ENCODE measurements around the gene NPFFR1. TPM values are rescaled to one million over a fixed set of nuclear protein-coding genes. Genes with fewer than 3 reads are reported as not detected.
"Not testable (repeated sequence)": the region's sequence is repeated elsewhere in the genome, so short reads cannot be mapped to it uniquely, and the experiment has no call there.

The NPFFR1 gene
- total and polyA plus RNA-seq, 2 donors, result 0.05 to 0.21 TPM

GRCh38 chr10:70256463-70256862 lies 27.3 kb downstream of the NPFFR1 start:
- Histone ChIP-seq H3K4me1 (ENCODE audit: control insufficient read depth in 2 of 2, insufficient read depth in 2 of 2, low read length in 2 of 2) (peaks cover 6 to 10% of the 10 kb centered on the region in 2 donors), H3K27me3 (ENCODE audit: control insufficient read depth in 2 of 2, insufficient read depth in 1 of 2, low read length in 1 of 2) (peaks cover 27 to 70% of the 10 kb centered on the region in 2 donors), H3K27ac (ENCODE audit: low read depth in 1 of 2, low read length in 1 of 2) (no peak overlapping the region), H3K36me3 (ENCODE audit: control insufficient read depth in 2 of 2, insufficient read depth in 2 of 2, low read length in 1 of 2) (no peaks in the 10 kb centered on the region), H3K4me3 (ENCODE audit: low read length in 2 of 2) (no peak overlapping the region), H3K9me3 (ENCODE audit: control insufficient read depth in 2 of 2, insufficient read depth in 1 of 2, low read length in 1 of 2) (peaks cover 0 to 3% of the 10 kb centered on the region in 2 donors)
- WGBS, result 76% methylated on average over 2 of the region's 2 CpGs
- DNase-seq (ENCODE audit: low read depth in 6 of 9, low spot score in 9 of 9), result no peak

GRCh38 chr10:70255329-70256299 lies 28.2 kb downstream of the NPFFR1 start:
- peak in 2 of 9 donors; percentile 23 to 38 for DNase-seq (ENCODE audit: low read depth in 6 of 9, low spot score in 9 of 9)
- H3K4me1 ChIP-seq (ENCODE audit: control insufficient read depth in 2 of 2, insufficient read depth in 2 of 2, low read length in 2 of 2), result peaks cover 6 to 10% of the 10 kb centered on the region in 2 donors
- no peak overlapping the region for H3K27ac ChIP-seq (ENCODE audit: low read depth in 1 of 2, low read length in 1 of 2)
- 6% methylated on average over 73 of the region's 73 CpGs for WGBS
- H3K36me3 ChIP-seq (ENCODE audit: control insufficient read depth in 2 of 2, insufficient read depth in 2 of 2, low read length in 1 of 2), result no peaks in the 10 kb centered on the region
- H3K4me3 ChIP-seq (ENCODE audit: low read length in 2 of 2), result peak overlapping the region in 1 of 2 donors; percentile 18
- peaks cover 0 to 5% of the 10 kb centered on the region in 2 donors for H3K9me3 ChIP-seq (ENCODE audit: control insufficient read depth in 2 of 2, insufficient read depth in 1 of 2, low read length in 1 of 2)
- peaks cover 27 to 75% of the 10 kb centered on the region in 2 donors for H3K27me3 ChIP-seq (ENCODE audit: control insufficient read depth in 2 of 2, insufficient read depth in 1 of 2, low read length in 1 of 2)

- 40% methylated on average over 40 of the region's 40 CpGs for WGBS
- DNase-seq (ENCODE audit: low read depth in 6 of 9, low spot score in 9 of 9), result no peak
- peaks cover 6 to 10% of the 10 kb centered on the region in 2 donors for H3K4me1 ChIP-seq (ENCODE audit: control insufficient read depth in 2 of 2, insufficient read depth in 2 of 2, low read length in 2 of 2)
- peaks cover 27 to 68% of the 10 kb centered on the region in 2 donors for H3K27me3 ChIP-seq (ENCODE audit: control insufficient read depth in 2 of 2, insufficient read depth in 1 of 2, low read length in 1 of 2)
- H3K27ac ChIP-seq (ENCODE audit: low read depth in 1 of 2, low read length in 1 of 2), result no peak overlapping the region
- H3K36me3 ChIP-seq (ENCODE audit: control insufficient read depth in 2 of 2, insufficient read depth in 2 of 2, low read length in 1 of 2), result no peaks in the 10 kb centered on the region
- H3K9me3 ChIP-seq (ENCODE audit: control insufficient read depth in 2 of 2, insufficient read depth in 1 of 2, low read length in 1 of 2), result peaks cover 0 to 5% of the 10 kb centered on the region in 2 donors
- H3K4me3 ChIP-seq (ENCODE audit: low read length in 2 of 2), result peak overlapping the region in 1 of 2 donors; percentile 18
Measured at GRCh38 chr10:70254778-70255328, 29.0 kb downstream of the NPFFR1 start.

GRCh38 chr10:70253878-70254765 lies 29.7 kb downstream of the NPFFR1 start:
- Histone ChIP-seq H3K4me1 (ENCODE audit: control insufficient read depth in 2 of 2, insufficient read depth in 2 of 2, low read length in 2 of 2) (peaks cover 6 to 10% of the 10 kb centered on the region in 2 donors), H3K36me3 (ENCODE audit: control insufficient read depth in 2 of 2, insufficient read depth in 2 of 2, low read length in 1 of 2) (no peaks in the 10 kb centered on the region), H3K27ac (ENCODE audit: low read depth in 1 of 2, low read length in 1 of 2) (no peak overlapping the region), H3K4me3 (ENCODE audit: low read length in 2 of 2) (no peak overlapping the region), H3K27me3 (ENCODE audit: control insufficient read depth in 2 of 2, insufficient read depth in 1 of 2, low read length in 1 of 2) (peaks cover 27 to 66% of the 10 kb centered on the region in 2 donors), H3K9me3 (ENCODE audit: control insufficient read depth in 2 of 2, insufficient read depth in 1 of 2, low read length in 1 of 2) (peaks cover 0 to 5% of the 10 kb centered on the region in 2 donors)
- no peak for DNase-seq (ENCODE audit: low read depth in 6 of 9, low spot score in 9 of 9)
- WGBS, result 90% methylated on average over 14 of the region's 14 CpGs

GRCh38 chr10:70250961-70251680 lies 32.7 kb downstream of the NPFFR1 start:
- peaks cover 0 to 5% of the 10 kb centered on the region in 2 donors for H3K9me3 ChIP-seq (ENCODE audit: control insufficient read depth in 2 of 2, insufficient read depth in 1 of 2, low read length in 1 of 2)
- H3K4me1 ChIP-seq (ENCODE audit: control insufficient read depth in 2 of 2, insufficient read depth in 2 of 2, low read length in 2 of 2), result peaks cover 6 to 10% of the 10 kb centered on the region in 2 donors
- H3K4me3 ChIP-seq (ENCODE audit: low read length in 2 of 2), result no peak overlapping the region
- WGBS, result 98% methylated on average over 11 of the region's 11 CpGs
- H3K36me3 ChIP-seq (ENCODE audit: control insufficient read depth in 2 of 2, insufficient read depth in 2 of 2, low read length in 1 of 2), result no peaks in the 10 kb centered on the region
- peaks cover 24 to 59% of the 10 kb centered on the region in 2 donors for H3K27me3 ChIP-seq (ENCODE audit: control insufficient read depth in 2 of 2, insufficient read depth in 1 of 2, low read length in 1 of 2)
- no peak for DNase-seq (ENCODE audit: low read depth in 6 of 9, low spot score in 9 of 9)
- H3K27ac ChIP-seq (ENCODE audit: low read depth in 1 of 2, low read length in 1 of 2), result no peak overlapping the region

GRCh38 chr10:70247360-70247759 lies 36.4 kb downstream of the NPFFR1 start:
- Histone ChIP-seq H3K27ac (ENCODE audit: low read depth in 1 of 2, low read length in 1 of 2) (no peak overlapping the region), H3K36me3 (ENCODE audit: control insufficient read depth in 2 of 2, insufficient read depth in 2 of 2, low read length in 1 of 2) (no peaks in the 10 kb centered on the region), H3K9me3 (ENCODE audit: control insufficient read depth in 2 of 2, insufficient read depth in 1 of 2, low read length in 1 of 2) (peaks cover 0 to 5% of the 10 kb centered on the region in 2 donors), H3K4me3 (ENCODE audit: low read length in 2 of 2) (no peak overlapping the region), H3K27me3 (ENCODE audit: control insufficient read depth in 2 of 2, insufficient read depth in 1 of 2, low read length in 1 of 2) (peaks cover 2 to 36% of the 10 kb centered on the region in 2 donors), H3K4me1 (ENCODE audit: control insufficient read depth in 2 of 2, insufficient read depth in 2 of 2, low read length in 2 of 2) (no peaks in the 10 kb centered on the region)
- DNase-seq (ENCODE audit: low read depth in 6 of 9, low spot score in 9 of 9), result no peak
- 84% methylated on average over 6 of the region's 6 CpGs for WGBS

- no peak for DNase-seq (ENCODE audit: low read depth in 6 of 9, low spot score in 9 of 9)
- H3K4me1 ChIP-seq (ENCODE audit: control insufficient read depth in 2 of 2, insufficient read depth in 2 of 2, low read length in 2 of 2), result no peaks in the 10 kb centered on the region
- H3K27me3 ChIP-seq (ENCODE audit: control insufficient read depth in 2 of 2, insufficient read depth in 1 of 2, low read length in 1 of 2), result peaks cover 2 to 13% of the 10 kb centered on the region in 2 donors
- no peak overlapping the region for H3K4me3 ChIP-seq (ENCODE audit: low read length in 2 of 2)
- H3K27ac ChIP-seq (ENCODE audit: low read depth in 1 of 2, low read length in 1 of 2), result no peak overlapping the region
- H3K9me3 ChIP-seq (ENCODE audit: control insufficient read depth in 2 of 2, insufficient read depth in 1 of 2, low read length in 1 of 2), result peaks cover 0 to 18% of the 10 kb centered on the region in 2 donors
- no peaks in the 10 kb centered on the region for H3K36me3 ChIP-seq (ENCODE audit: control insufficient read depth in 2 of 2, insufficient read depth in 2 of 2, low read length in 1 of 2)
- 97% methylated on average over 3 of the region's 3 CpGs for WGBS
Measured at GRCh38 chr10:70241081-70241480, 42.7 kb downstream of the NPFFR1 start.

GRCh38 chr10:70239986-70240385 lies 43.8 kb downstream of the NPFFR1 start:
- not testable (repeated sequence) for DNase-seq (ENCODE audit: low read depth in 6 of 9, low spot score in 9 of 9); H3K4me3 ChIP-seq (ENCODE audit: low read length in 2 of 2); H3K36me3 ChIP-seq (ENCODE audit: control insufficient read depth in 2 of 2, insufficient read depth in 2 of 2, low read length in 1 of 2); H3K4me1 ChIP-seq (ENCODE audit: control insufficient read depth in 2 of 2, insufficient read depth in 2 of 2, low read length in 2 of 2); H3K27ac ChIP-seq (ENCODE audit: low read depth in 1 of 2, low read length in 1 of 2); H3K27me3 ChIP-seq (ENCODE audit: control insufficient read depth in 2 of 2, insufficient read depth in 1 of 2, low read length in 1 of 2)
- WGBS, result 93% methylated on average over 21 of the region's 21 CpGs
- peaks cover 0 to 18% of the 10 kb centered on the region in 2 donors for H3K9me3 ChIP-seq (ENCODE audit: control insufficient read depth in 2 of 2, insufficient read depth in 1 of 2, low read length in 1 of 2)

Data from thymus (tissue), 11 donors.